ENCODE data around the gene C4orf50.

Gene C4orf50

GRCh38 chr4:5916229-5916628, 102.0 kb downstream of the C4orf50 start:
- no peak for DNase-seq

- no peak for DNase-seq
Observed at GRCh38 chr4:5913454-5913853, 104.8 kb downstream of the C4orf50 start.

GRCh38 chr4:5912614-5913019, 105.6 kb downstream of the C4orf50 start:
- peak; percentile 51 for DNase-seq

- no peak for DNase-seq
Observed at GRCh38 chr4:5908876-5909427, 109.3 kb downstream of the C4orf50 start.

GRCh38 chr4:5906191-5906590, 112.0 kb downstream of the C4orf50 start:
- no peak for DNase-seq

- DNase-seq = no peak
Observed at GRCh38 chr4:5905714-5906113, 112.5 kb downstream of the C4orf50 start.

GRCh38 chr4:5900844-5901243, 117.4 kb downstream of the C4orf50 start:
- no peak for DNase-seq

GRCh38 chr4:5899881-5900280, 118.3 kb downstream of the C4orf50 start:
- DNase-seq = no peak

- no peak for DNase-seq
Observed at GRCh38 chr4:5899396-5899795, 118.8 kb downstream of the C4orf50 start.

- no peak for DNase-seq
Observed at GRCh38 chr4:5897674-5898073, 120.6 kb downstream of the C4orf50 start.

GRCh38 chr4:5895287-5895686, 122.9 kb downstream of the C4orf50 start:
- no peak for DNase-seq

GRCh38 chr4:5894266-5894665, 124.0 kb downstream of the C4orf50 start:
- DNase-seq = peak; percentile 38

- DNase-seq = no peak
Observed at GRCh38 chr4:5893591-5893990, 124.6 kb downstream of the C4orf50 start.

- DNase-seq = peak; percentile 67
Observed at GRCh38 chr4:5893004-5893580, 125.1 kb downstream of the C4orf50 start, which contains the start of gene CRMP1. Gene CRMP1 (minus strand): TSS chr4:5893086. CDS start chr4:5892969, 117 bp downstream.

- peak; percentile 60 for DNase-seq
Observed at GRCh38 chr4:5892323-5893003, 125.8 kb downstream of the C4orf50 start.

- DNase-seq = peak; percentile 58
Observed at GRCh38 chr4:5891563-5892322, 126.5 kb downstream of the C4orf50 start.

GRCh38 chr4:5890063-5890727, 128.0 kb downstream of the C4orf50 start:
- DNase-seq = peak; percentile 97

GRCh38 chr4:5889002-5889696, 129.1 kb downstream of the C4orf50 start:
- DNase-seq = peak; percentile 37

GRCh38 chr4:5888222-5889001, 129.8 kb downstream of the C4orf50 start:
- peak; percentile 75 for DNase-seq

GRCh38 chr4:5887361-5888221, 130.6 kb downstream of the C4orf50 start:
- DNase-seq = no peak

- no peak for DNase-seq
Observed at GRCh38 chr4:5887011-5887360, 131.2 kb downstream of the C4orf50 start.
